Neural cell (in vitro differentiated cells): Measurements from ENCODE around the gene SSC5D.

ENCODE experiments used
- CTCF ChIP-seq: fragments of 450-650 bp; IDR thresholded peaks from 2 replicates; pipeline ENCODE4 v1.5.1; 2014; ENCODE audit warnings: antibody characterized with exemption, mild to moderate bottlenecking, moderate library complexity; ENCODE audit not compliant: poor library complexity, severe bottlenecking
- EP300 ChIP-seq: fragments of 450-650 bp; conservative IDR thresholded peaks from 2 replicates; pipeline ENCODE4 v1.6.1; 2014; ENCODE audit warnings: antibody characterized with exemption, mild to moderate bottlenecking, moderate library complexity; ENCODE audit not compliant: poor library complexity, severe bottlenecking
- EZH2 ChIP-seq: fragments of 200-600, 300-800 bp; shearing (Covaris generic), sonication (generic); IDR thresholded peaks from 2 replicates; pipeline ENCODE4 v1.6.1; 2014; ENCODE audit warnings: antibody characterized with exemption, low read length, borderline replicate concordance, mild to moderate bottlenecking; ENCODE audit not compliant: insufficient read depth, poor library complexity, severe bottlenecking

GRCh38 chr19:55503157-55503501, 14.9 kb downstream of the SSC5D start:
- TF ChIP-seq CTCF: no peak
- no peak for TF ChIP-seq EZH2
- no peak for TF ChIP-seq EP300
